HEK293 (cell line): ENCODE results near the gene RCAN2.

Experiments used
- CTCF ChIA-PET: fragments of 350-600 bp; formaldehyde crosslinking; extraction: SDS; loops from one replicate; lab custom pipeline; 2021; ENCODE audit warnings: antibody characterized with exemption; lab: Yijun Ruan, JAX
- POLR2A ChIA-PET: fragments of 300-600 bp; formaldehyde crosslinking; extraction: SDS; loops from one replicate; lab custom pipeline; 2020; ENCODE audit warnings: antibody characterized with exemption, inconsistent platforms; lab: Yijun Ruan, JAX
- H3K27ac ChIP-seq: fragments of 200-500 bp; sonication (Bioruptor generic); 2 replicates; pipeline ENCODE4 v1.5.1; 2014; ENCODE audit warnings: low read depth, low read length, control low read depth, inconsistent platforms; ENCODE audit errors: extremely low read depth
- H3K36me3 ChIP-seq, 2 experiments: fragments of 200-500 bp in 1 of 2; sonication (Bioruptor generic) in 1 of 2; 1 replicate in 1 of 2; 2 replicates in 1 of 2; pipeline ENCODE4 v1.5.1; 2014 to 2017; ENCODE audit warnings: inconsistent platforms in 2 of 2, low read length in 2 of 2; ENCODE audit not compliant: control insufficient read depth in 2 of 2, insufficient read depth in 1 of 2
- H3K4me1 ChIP-seq: fragments of 200-500 bp; sonication (Bioruptor generic); 2 replicates; pipeline ENCODE4 v1.5.1; 2014; ENCODE audit warnings: mild to moderate bottlenecking, low read length, inconsistent platforms; ENCODE audit not compliant: control insufficient read depth, insufficient read depth
- H3K4me3 ChIP-seq: 2 replicates; pipeline ENCODE4 v1.5.1; 2011; ENCODE audit warnings: low read depth, mild to moderate bottlenecking, control low read depth, low read length, moderate library complexity
- H3K9me3 ChIP-seq: fragments of 200-500 bp; sonication (Bioruptor generic); 2 replicates; pipeline ENCODE4 v1.5.1; 2014; ENCODE audit warnings: low read depth, low read length, inconsistent platforms; ENCODE audit not compliant: control insufficient read depth, insufficient read depth
- BCL11A ChIP-seq: fragments of 450-650 bp; formaldehyde crosslinking; IDR thresholded peaks from 2 replicates; pipeline ENCODE4 v1.5.1; 2016; ENCODE audit warnings: low read depth, missing biosample characterization, missing genetic modification characterization
- KLF10 ChIP-seq: fragments of 450-650 bp; IDR thresholded peaks from 2 replicates; pipeline ENCODE4 v1.5.1; 2018; ENCODE audit warnings: missing biosample characterization, mild to moderate bottlenecking, missing genetic modification characterization
- KLF17 ChIP-seq: fragments of 450-650 bp; formaldehyde crosslinking; IDR thresholded peaks from 2 replicates; pipeline ENCODE4 v1.5.1; 2016; ENCODE audit warnings: missing biosample characterization, missing genetic modification characterization
- KLF7 ChIP-seq: fragments of 450-650 bp; formaldehyde crosslinking; IDR thresholded peaks from 2 replicates; pipeline ENCODE4 v1.5.1; 2016; ENCODE audit warnings: missing biosample characterization, missing genetic modification characterization, borderline replicate concordance
- PRDM6 ChIP-seq: fragments of 450-650 bp; formaldehyde crosslinking; IDR thresholded peaks from 2 replicates; pipeline ENCODE4 v1.5.1; 2017; ENCODE audit warnings: missing biosample characterization, missing genetic modification characterization
- REPIN1 ChIP-seq: fragments of 450-650 bp; formaldehyde crosslinking; IDR thresholded peaks from 2 replicates; pipeline ENCODE4 v1.5.1; 2017; ENCODE audit warnings: missing biosample characterization, missing genetic modification characterization, low read depth
- ZNF112 ChIP-seq: fragments of 450-650 bp; formaldehyde crosslinking; IDR thresholded peaks from 2 replicates; pipeline ENCODE4 v1.5.0; 2017; ENCODE audit warnings: missing biosample characterization, missing genetic modification characterization
- ZNF132 ChIP-seq: fragments of 450-650 bp; formaldehyde crosslinking; IDR thresholded peaks from 2 replicates; pipeline ENCODE4 v1.5.1; 2017; ENCODE audit warnings: missing biosample characterization, missing genetic modification characterization, borderline replicate concordance
- ZNF211 ChIP-seq: fragments of 450-650 bp; formaldehyde crosslinking; IDR thresholded peaks from 2 replicates; pipeline ENCODE4 v1.5.1; 2016; ENCODE audit warnings: low read depth, missing biosample characterization, missing genetic modification characterization
- ZNF24 ChIP-seq: fragments of 450-650 bp; formaldehyde crosslinking; IDR thresholded peaks from 2 replicates; pipeline ENCODE4 v1.5.1; 2016; ENCODE audit warnings: missing biosample characterization, missing genetic modification characterization
- ZNF311 ChIP-seq: fragments of 450-650 bp; formaldehyde crosslinking; IDR thresholded peaks from 2 replicates; pipeline ENCODE4 v1.5.1; 2017; ENCODE audit warnings: missing biosample characterization, missing genetic modification characterization, borderline replicate concordance
- ZNF335 ChIP-seq: fragments of 450-650 bp; formaldehyde crosslinking; conservative IDR thresholded peaks from 2 replicates; pipeline ENCODE4 v1.5.1; 2016; ENCODE audit warnings: missing biosample characterization, missing genetic modification characterization
- ZNF521 ChIP-seq: fragments of 450-650 bp; formaldehyde crosslinking; IDR thresholded peaks from 2 replicates; pipeline ENCODE4 v1.5.1; 2017; ENCODE audit warnings: missing biosample characterization, mild to moderate bottlenecking, missing genetic modification characterization
- ZNF544 ChIP-seq: fragments of 450-650 bp; formaldehyde crosslinking; IDR thresholded peaks from 2 replicates; pipeline ENCODE4 v1.5.0; 2017; ENCODE audit warnings: missing biosample characterization, missing genetic modification characterization
- ZNF596 ChIP-seq: fragments of 450-650 bp; IDR thresholded peaks from 2 replicates; pipeline ENCODE4 v1.5.0; 2018; ENCODE audit warnings: missing biosample characterization, mild to moderate bottlenecking, missing genetic modification characterization, moderate library complexity
- ZNF623 ChIP-seq: fragments of 450-650 bp; formaldehyde crosslinking; IDR thresholded peaks from 2 replicates; pipeline ENCODE4 v1.5.1; 2016; ENCODE audit warnings: missing biosample characterization, missing genetic modification characterization
- ZNF768 ChIP-seq: fragments of 450-650 bp; formaldehyde crosslinking; IDR thresholded peaks from 2 replicates; pipeline ENCODE4 v1.5.1; 2018; ENCODE audit warnings: missing biosample characterization, mild to moderate bottlenecking, missing genetic modification characterization
- ZNF837 ChIP-seq: fragments of 450-650 bp; formaldehyde crosslinking; IDR thresholded peaks from 2 replicates; pipeline ENCODE4 v1.5.1; 2016; ENCODE audit warnings: missing biosample characterization, missing genetic modification characterization
- ZSCAN23 ChIP-seq: fragments of 450-650 bp; formaldehyde crosslinking; IDR thresholded peaks from 2 replicates; pipeline ENCODE4 v1.5.1; 2016; ENCODE audit warnings: missing biosample characterization, missing genetic modification characterization
- TF ChIP-seq, protein P1 (sequence below): fragments of 450-650 bp; formaldehyde crosslinking; optimal IDR thresholded peaks from 2 replicates; pipeline ENCODE3; 2016; ENCODE audit warnings: missing biosample characterization, mild to moderate bottlenecking, missing genetic modification characterization
- TF ChIP-seq, protein P2 (sequence below): fragments of 450-650 bp; formaldehyde crosslinking; IDR thresholded peaks from 2 replicates; pipeline ENCODE4 v1.5.1; 2017; ENCODE audit warnings: missing biosample characterization, missing genetic modification characterization
- TF ChIP-seq, protein P3 (sequence below): fragments of 450-650 bp; formaldehyde crosslinking; IDR thresholded peaks from 2 replicates; pipeline ENCODE4 v1.5.1; 2017; ENCODE audit warnings: missing biosample characterization, missing genetic modification characterization

The RCAN2 gene

DNA sequence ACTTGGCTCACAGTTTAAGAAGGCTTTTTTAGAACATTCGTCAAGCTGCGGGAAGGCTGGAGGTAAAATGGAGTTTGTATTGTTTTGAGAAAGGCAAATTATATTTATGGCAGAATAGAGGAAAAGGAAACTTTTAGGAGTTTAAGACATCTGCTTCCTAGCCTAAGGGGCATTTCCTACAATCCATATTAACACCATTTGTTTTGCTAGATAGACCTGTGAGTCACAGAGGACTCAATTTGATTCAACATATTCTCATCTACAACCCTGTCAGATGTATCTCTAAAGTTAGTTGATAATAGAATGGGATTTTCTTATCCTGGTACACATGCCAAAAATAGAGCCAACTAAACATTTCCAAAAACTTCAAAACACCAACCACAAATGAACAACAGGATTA, 35.0 kb downstream of the RCAN2 start:
- Histone ChIP-seq H3K36me3 (no peaks in the 10 kb centered on the region), H3K27ac (no peak overlapping the region), H3K4me3 (no peak overlapping the region), H3K4me1 (peaks cover 30% of the 10 kb centered on the region), H3K9me3 (no peaks in the 10 kb centered on the region)
- CTCF ChIA-PET: interaction anchor here (0.6 kb wide), 1 partner anchor 70 kb away, joined by 4 read pairs; no protein-coding TSS in a partner anchor
- POLR2A ChIA-PET: no interaction called here
- TF ChIP-seq, protein P1, sequence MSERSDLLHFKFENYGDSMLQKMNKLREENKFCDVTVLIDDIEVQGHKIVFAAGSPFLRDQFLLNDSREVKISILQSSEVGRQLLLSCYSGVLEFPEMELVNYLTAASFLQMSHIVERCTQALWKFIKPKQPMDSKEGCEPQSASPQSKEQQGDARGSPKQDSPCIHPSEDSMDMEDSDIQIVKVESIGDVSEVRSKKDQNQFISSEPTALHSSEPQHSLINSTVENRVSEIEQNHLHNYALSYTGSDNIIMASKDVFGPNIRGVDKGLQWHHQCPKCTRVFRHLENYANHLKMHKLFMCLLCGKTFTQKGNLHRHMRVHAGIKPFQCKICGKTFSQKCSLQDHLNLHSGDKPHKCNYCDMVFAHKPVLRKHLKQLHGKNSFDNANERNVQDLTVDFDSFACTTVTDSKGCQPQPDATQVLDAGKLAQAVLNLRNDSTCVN (tag by site-specific recombination): no peak
- no peak for TF ChIP-seq ZNF335
- TF ChIP-seq ZNF521 (tag by site-specific recombination): no peak
- TF ChIP-seq ZNF211 (tag by site-specific recombination): no peak
- no peak for TF ChIP-seq KLF10 (tag by site-specific recombination)
- TF ChIP-seq, protein P2, sequence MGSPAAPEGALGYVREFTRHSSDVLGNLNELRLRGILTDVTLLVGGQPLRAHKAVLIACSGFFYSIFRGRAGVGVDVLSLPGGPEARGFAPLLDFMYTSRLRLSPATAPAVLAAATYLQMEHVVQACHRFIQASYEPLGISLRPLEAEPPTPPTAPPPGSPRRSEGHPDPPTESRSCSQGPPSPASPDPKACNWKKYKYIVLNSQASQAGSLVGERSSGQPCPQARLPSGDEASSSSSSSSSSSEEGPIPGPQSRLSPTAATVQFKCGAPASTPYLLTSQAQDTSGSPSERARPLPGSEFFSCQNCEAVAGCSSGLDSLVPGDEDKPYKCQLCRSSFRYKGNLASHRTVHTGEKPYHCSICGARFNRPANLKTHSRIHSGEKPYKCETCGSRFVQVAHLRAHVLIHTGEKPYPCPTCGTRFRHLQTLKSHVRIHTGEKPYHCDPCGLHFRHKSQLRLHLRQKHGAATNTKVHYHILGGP: no peak
- no peak for TF ChIP-seq ZNF768
- no peak for TF ChIP-seq ZNF311 (tag by site-specific recombination)
- TF ChIP-seq PRDM6 (tag by site-specific recombination): no peak

DNA sequence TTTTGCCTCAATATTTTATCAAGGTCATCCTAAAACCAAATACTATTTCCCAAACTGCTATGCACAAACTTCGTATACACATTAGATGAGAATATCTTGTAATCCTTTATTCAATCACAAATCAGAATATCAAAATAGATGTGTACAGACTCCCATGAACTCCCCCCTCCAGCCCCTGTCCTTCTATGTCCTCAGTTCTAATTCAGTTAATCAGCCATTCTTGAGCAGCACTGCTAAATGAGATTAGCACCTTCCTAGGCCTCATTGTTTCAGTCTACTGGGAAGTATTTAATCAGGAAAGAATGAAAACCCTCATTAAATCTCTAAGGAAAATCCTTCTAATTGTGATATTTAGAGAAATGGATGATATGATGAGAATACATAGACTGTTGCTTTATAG, 36.6 kb downstream of the RCAN2 start:
- H3K27ac ChIP-seq: no peak overlapping the region
- H3K9me3 ChIP-seq: no peaks in the 10 kb centered on the region
- POLR2A ChIA-PET: no interaction called here
- H3K36me3 ChIP-seq: no peaks in the 10 kb centered on the region
- peaks cover 33% of the 10 kb centered on the region for H3K4me1 ChIP-seq
- TF ChIP-seq ZNF335 (no peak), ZNF544 (tag by site-specific recombination) (no peak), ZSCAN23 (no peak), ZNF623 (tag by site-specific recombination) (no peak), ZNF837 (tag by site-specific recombination) (no peak), KLF7 (tag by site-specific recombination) (no peak), REPIN1 (tag by site-specific recombination) (no peak), ZNF132 (tag by site-specific recombination) (no peak), KLF17 (tag by site-specific recombination) (no peak), ZNF112 (tag by site-specific recombination) (no peak), ZNF24 (tag by site-specific recombination) (no peak), ZNF596 (tag by site-specific recombination) (no peak), BCL11A (tag by site-specific recombination) (no peak)
- TF ChIP-seq, protein P2: no peak
- TF ChIP-seq, protein P3, sequence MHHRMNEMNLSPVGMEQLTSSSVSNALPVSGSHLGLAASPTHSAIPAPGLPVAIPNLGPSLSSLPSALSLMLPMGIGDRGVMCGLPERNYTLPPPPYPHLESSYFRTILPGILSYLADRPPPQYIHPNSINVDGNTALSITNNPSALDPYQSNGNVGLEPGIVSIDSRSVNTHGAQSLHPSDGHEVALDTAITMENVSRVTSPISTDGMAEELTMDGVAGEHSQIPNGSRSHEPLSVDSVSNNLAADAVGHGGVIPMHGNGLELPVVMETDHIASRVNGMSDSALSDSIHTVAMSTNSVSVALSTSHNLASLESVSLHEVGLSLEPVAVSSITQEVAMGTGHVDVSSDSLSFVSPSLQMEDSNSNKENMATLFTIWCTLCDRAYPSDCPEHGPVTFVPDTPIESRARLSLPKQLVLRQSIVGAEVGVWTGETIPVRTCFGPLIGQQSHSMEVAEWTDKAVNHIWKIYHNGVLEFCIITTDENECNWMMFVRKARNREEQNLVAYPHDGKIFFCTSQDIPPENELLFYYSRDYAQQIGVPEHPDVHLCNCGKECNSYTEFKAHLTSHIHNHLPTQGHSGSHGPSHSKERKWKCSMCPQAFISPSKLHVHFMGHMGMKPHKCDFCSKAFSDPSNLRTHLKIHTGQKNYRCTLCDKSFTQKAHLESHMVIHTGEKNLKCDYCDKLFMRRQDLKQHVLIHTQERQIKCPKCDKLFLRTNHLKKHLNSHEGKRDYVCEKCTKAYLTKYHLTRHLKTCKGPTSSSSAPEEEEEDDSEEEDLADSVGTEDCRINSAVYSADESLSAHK (tag by site-specific recombination): no peak
- no peak overlapping the region for H3K4me3 ChIP-seq
- CTCF ChIA-PET: no interaction called here
